ENCODE results near the gene SPDYE3.
"Not testable (repeated sequence)": the region's sequence is repeated elsewhere in the genome, so short reads cannot be mapped to it uniquely, and the experiment has no call there.

SPDYE3 gene

GRCh38 chr7:100348805-100349204, 41.3 kb downstream of the SPDYE3 start:
- H3K4me3 ChIP-seq (ENCODE audit: low read length) = no peak overlapping the region
- TF ChIP-seq CTCF (conservative IDR thresholded peaks at IDR 0.05; ENCODE audit: low read depth, low read length) = no peak
- DNase-seq (ENCODE audit: low read depth) = no peak

DNA sequence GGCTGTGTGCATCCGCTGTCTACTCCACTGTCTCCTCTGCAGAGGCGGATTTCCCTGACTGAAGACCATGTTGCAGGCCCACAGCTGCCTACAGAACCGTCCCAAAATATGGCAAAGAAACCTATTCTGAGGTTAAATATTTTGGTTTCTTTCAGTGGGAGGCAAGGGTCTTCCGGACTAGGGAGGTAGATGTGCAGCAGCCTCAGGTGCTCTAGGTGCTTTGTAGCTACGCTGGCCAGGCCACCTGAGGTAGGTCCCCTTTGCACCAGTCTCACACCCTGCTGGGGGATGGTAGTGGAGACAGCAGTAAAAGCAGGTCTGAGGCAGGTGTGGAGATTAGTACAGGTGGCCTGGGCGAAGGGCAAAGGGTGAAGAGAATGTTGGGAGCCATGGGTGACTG, 42.3 kb downstream of the SPDYE3 start:
- H3K4me3 ChIP-seq (ENCODE audit: low read length) = no peak overlapping the region
- no peak for DNase-seq (ENCODE audit: low read depth)
- no peak for TF ChIP-seq CTCF (conservative IDR thresholded peaks at IDR 0.05; ENCODE audit: low read depth, low read length)

DNA sequence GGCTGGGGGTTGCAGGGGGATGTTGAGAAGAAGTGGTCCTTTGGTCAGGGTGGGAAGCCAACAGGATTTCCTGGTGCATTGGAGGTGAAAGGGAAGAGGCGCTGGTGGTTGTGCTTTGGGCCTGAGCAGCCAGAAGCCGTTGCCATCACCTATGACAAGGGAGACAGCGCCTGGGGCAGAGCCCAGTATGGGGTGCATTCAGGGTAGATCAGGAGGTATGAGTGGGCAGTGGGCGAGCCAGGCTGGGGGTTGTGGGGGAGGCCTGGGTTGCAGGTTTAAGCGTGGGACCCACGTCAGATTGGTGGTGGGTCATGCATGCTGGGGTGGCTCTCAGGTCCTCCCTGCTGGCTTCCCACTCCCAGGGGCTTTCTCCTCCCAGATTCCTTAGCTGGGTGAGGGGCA, 44.2 kb downstream of the SPDYE3 start:
- no peak overlapping the region for H3K4me3 ChIP-seq (ENCODE audit: low read length)
- DNase-seq (ENCODE audit: low read depth) = no peak
- no peak for TF ChIP-seq CTCF (conservative IDR thresholded peaks at IDR 0.05; ENCODE audit: low read depth, low read length)

DNA sequence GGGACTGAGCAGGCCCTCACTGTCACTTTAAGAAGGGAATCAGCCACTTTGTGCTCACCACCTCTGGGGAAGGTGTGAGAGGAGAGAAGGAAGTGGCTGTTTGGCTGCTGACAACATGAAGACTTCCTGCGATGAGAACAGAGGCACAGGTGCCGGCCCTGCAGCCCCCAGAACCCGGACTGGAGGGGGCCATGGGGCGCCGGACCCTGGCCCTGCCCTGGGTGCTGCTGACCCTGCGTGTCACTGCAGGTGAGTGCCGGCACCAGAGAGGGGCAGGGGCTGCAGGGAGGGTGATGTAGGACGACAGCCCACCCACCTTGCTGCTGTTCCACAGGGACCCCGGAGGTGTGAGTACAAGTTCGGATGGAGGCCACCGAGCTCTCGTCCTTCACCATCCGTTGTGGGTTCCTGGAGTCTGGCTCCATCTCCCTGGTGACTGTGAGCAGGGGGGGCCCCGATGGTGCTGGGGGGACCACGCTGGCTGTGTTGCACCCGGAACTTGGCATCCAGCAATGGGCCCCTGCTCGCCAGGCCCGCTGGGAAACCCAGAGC, 44.8 kb downstream of the SPDYE3 start:
- not testable (repeated sequence) for H3K4me3 ChIP-seq (ENCODE audit: low read length); DNase-seq (ENCODE audit: low read depth)

GRCh38 chr7:100352984-100353684, 45.6 kb downstream of the SPDYE3 start:
- DNase-seq (ENCODE audit: low read depth) = no peak
- no peak overlapping the region for H3K4me3 ChIP-seq (ENCODE audit: low read length)
- TF ChIP-seq CTCF (conservative IDR thresholded peaks at IDR 0.05; ENCODE audit: low read depth, low read length) = no peak

DNA sequence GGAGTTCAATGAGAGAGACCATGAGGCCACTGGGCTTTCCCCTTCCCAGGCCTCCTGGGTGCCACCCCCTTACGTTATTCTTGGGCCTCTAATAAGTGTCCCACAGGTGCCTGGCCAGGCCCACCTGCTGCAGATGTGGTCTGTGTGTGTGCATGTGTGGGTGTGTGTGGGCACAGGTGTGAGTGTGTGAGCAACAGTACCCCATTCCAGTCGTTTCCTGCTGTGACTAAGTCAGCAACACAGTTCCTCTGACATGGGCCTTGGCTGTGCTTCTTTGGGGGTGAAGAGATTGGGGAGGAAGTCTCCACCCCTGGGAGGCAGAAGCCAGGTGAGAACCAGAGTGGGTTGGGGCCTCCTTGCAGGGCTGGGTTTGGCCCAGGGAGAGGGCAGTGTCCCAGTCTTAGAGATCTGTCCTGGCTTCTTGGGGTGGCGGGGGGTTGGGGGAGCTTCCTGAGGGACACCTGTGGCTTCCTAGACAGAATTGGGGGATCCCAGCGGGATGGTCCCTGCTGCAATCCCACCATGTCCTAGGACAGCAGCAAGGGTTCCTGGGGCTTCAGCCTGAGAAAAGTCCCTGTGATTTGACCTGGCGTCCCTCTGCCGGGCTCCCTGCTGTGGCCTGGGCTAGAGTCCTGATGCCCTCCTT, 46.3 kb downstream of the SPDYE3 start:
- H3K4me3 ChIP-seq (ENCODE audit: low read length) = no peak overlapping the region
- TF ChIP-seq CTCF (conservative IDR thresholded peaks at IDR 0.05; ENCODE audit: low read depth, low read length) = no peak
- DNase-seq (ENCODE audit: low read depth) = no peak

DNA sequence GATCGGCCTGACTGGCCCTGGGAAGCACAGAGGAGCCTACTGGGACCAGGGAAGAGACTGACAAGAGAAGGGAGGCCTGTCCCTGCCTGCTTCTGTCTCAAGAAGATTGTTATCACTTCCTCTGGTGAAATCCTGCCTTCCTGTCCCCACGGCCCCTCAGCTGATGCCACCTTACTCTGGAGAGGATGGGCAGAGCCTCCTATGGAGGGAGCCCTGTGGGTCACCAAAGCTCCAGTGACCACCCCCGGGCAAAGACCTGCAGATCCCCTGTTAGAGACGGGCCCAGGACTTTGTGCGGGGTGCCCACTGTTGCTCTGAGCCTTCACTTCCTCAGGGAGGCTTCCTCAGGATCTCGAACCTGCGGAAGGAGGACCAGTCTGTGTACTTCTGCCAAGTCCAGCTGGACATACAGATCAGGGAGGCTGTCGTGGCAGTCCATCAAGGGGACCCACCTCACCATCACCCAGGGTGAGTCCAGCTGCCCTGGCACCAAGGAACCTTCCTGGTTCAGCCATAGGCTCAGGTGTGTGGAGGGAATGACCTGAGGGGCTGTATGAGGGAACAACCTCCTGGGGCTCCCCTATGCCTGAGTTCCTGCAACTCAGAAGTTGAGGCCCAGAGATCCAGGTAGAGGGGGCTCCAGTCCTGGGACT, 49.0 kb downstream of the SPDYE3 start:
- DNase-seq (ENCODE audit: low read depth) = no peak
- no peak overlapping the region for H3K4me3 ChIP-seq (ENCODE audit: low read length)
- no peak for TF ChIP-seq CTCF (conservative IDR thresholded peaks at IDR 0.05; ENCODE audit: low read depth, low read length)
